Upper lobe of left lung (tissue), 4 donors: ENCODE data around the gene KLB.

Source experiments
- CTCF ChIP-seq, 6 experiments: fragments of 450-650 bp in 4 of 6; fragments of 200-600 bp in 2 of 6; sonication (generic) in 2 of 6; IDR thresholded peaks; one replicate each; pipeline ENCODE4 v1.5.1; 2016 to 2019; ENCODE audit warnings: antibody characterized with exemption in 6 of 6
- EP300 ChIP-seq, 4 donors: sonication (generic); formaldehyde crosslinking; IDR thresholded peaks; one replicate each; pipeline ENCODE4 v1.5.1; 2017; ENCODE audit warnings: antibody characterized with exemption in 4 of 4, control low read depth in 2 of 4
- POLR2A ChIP-seq, 4 donors: fragments of 450-650 bp; IDR thresholded peaks; one replicate each; pipeline ENCODE4 v1.5.1; 2016 to 2017; ENCODE audit warnings: antibody characterized with exemption in 4 of 4, mild to moderate bottlenecking in 2 of 4

DNA sequence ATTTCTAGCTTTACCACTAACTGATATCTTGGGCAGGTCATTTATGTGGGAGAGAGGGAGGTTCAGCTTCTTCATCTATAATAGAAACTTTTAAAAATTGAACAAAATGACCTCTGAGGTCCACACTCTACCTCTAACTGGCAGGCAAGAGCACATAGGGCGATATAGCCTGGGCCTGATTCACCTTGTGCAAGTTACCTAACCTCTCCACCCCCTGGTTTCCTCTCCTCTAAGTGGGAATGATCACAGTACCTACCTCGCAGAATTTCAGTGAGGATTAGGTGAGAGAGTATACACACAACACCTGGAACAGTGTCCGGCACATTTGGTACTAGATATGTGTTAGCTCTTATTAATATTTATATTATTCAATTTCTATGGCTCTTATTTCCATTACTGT is 15.5 kb downstream of the KLB start:
- TF ChIP-seq CTCF (IDR thresholded peaks at IDR 0.05): no peak
- TF ChIP-seq EP300 (IDR thresholded peaks at IDR 0.05): no peak
- TF ChIP-seq POLR2A (IDR thresholded peaks at IDR 0.05): no peak
